Activated CD4-positive, alpha-beta T cell treated with anti-CD3 and anti-CD28 coated beads for 24 hours (primary cell): Measurements from ENCODE around the gene IFT57.
A peak's percentile ranks its signal among the peaks of the same experiment; 100 is the strongest.
"Not testable (repeated sequence)": the region's sequence is repeated elsewhere in the genome, so short reads cannot be mapped to it uniquely, and the experiment has no call there.

Source experiments
- DNase-seq, 2 donors: peaks; one replicate each; pipeline ENCODE4 v3.0.0-alpha.2; 2020; ENCODE audit warnings: low read depth in 2 of 2

IFT57 gene, protein sequence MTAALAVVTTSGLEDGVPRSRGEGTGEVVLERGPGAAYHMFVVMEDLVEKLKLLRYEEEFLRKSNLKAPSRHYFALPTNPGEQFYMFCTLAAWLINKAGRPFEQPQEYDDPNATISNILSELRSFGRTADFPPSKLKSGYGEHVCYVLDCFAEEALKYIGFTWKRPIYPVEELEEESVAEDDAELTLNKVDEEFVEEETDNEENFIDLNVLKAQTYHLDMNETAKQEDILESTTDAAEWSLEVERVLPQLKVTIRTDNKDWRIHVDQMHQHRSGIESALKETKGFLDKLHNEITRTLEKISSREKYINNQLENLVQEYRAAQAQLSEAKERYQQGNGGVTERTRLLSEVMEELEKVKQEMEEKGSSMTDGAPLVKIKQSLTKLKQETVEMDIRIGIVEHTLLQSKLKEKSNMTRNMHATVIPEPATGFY

DNA sequence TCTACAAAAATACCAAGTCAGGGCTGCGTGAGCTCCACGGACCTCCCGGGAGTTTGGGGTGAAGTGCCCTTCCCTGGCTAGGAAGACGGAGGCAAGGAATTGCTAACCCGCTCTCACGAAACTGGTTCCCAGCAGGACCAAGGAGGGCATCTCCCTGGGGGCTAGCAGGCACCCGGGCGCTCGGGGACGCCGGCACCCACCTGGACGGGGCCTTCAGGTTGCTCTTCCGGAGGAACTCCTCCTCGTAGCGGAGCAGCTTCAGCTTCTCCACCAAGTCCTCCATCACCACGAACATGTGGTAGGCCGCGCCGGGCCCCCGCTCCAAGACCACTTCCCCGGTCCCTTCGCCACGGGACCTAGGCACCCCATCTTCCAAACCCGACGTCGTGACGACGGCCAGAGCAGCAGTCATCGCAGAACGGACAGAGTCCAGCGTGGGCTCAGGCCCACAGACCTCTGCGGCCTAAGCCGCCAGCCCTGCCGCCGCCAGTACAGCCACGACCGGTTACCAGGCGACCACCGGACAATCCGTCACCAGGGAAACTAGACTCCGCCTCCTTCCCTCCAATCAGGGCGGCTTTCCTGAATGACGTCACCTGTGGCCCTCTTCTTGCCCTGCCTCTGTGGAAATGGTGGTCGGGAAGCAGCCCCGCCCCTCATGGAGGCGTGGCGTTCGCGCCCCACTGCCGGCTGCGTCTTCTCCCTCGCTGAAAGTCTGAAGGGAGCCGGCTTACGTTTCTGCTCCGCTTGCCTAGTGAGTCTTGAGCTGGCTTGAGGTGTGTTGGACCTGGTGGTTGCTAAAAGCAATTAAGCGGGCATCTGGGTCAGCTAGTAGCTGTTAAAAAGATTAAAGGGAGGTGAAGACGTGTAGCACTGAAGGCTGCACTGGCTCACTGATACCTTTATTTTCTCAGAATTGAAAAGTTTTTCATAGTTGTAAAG lies at the start of gene IFT57:
IFT57 (minus strand) TSS at position 514 of the 942 bp plus-strand sequence; CDS start at position 412, 102 bp downstream.
- DNase-seq: peak; percentile 87 to 89

DNA sequence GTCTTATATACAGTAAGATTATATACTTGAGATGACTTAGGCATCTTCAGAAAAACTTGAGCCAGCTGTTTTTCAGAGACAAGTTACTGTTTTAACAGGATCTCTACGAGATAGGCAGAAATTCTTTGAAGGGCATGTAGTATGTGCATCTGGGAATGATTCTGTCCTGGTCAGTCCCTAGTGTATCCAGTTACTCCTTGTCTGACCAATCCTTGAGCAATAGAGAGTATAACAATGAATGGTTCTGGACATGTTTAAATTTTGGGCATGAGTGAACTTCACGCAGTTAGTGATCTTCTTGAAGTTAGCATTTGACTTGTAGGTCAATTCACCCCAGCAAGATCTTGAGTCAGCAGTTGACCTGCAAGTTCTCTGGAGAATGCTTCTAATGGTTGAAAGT lies 49.4 kb upstream of the IFT57 start:
- DNase-seq: no peak

- DNase-seq: not testable (repeated sequence)
Measured at GRCh38 chr3:108268235-108268634, 46.0 kb upstream of the IFT57 start.

DNA sequence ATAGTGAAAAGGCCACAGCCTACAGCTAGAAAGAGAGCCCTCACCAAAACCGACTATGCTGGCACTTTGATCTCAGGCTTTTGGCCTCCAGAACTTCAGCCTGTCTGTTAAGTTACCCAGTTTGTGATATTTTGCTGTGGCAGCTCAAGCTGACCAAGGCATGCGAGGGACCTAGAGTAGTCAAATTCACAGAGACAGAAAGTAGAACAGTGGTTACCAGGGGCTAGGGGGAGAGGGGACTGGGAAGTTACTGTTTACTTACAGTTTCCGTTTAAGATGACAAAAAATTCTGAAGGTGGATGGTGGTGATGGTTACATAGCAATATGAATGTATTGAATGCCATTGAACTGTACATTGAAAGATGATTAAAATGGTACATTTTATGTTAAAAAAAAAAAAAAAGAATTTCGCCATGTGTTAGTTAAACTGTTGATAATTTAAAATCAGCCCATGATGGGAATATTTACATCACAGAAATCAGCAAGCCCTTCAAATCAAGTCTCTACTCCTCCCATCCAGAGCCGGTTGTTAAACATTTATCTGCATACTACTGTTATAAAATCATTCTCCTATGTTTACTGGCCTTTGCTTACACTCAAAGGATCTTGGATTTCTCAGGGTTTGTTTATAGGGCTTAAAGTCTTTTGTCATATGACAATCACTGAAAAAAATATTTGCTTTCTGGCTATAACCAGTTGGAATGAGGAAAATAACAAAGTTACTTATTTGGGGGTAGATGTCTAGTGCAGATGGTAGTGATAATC lies 42.5 kb upstream of the IFT57 start:
- not testable (repeated sequence) for DNase-seq

DNA sequence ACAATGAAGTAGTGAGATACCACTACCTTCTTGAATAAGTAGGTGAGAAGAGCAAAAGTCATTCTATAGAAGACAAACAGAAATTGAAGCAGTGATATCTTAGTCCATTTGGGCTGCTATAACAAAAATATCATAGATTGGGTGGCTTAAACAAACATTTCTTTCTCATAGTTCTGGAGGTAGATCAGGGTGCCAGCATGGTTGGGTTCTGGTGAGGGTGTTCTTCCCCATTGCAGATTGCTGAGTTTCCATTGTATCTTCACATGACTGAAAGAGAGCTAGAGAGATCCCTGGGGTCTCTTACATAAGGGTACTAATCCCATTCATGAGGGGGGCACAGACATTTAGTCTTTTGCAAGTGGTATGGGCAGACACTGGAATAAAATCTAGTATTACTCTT lies 32.9 kb upstream of the IFT57 start:
- no peak for DNase-seq

DNA sequence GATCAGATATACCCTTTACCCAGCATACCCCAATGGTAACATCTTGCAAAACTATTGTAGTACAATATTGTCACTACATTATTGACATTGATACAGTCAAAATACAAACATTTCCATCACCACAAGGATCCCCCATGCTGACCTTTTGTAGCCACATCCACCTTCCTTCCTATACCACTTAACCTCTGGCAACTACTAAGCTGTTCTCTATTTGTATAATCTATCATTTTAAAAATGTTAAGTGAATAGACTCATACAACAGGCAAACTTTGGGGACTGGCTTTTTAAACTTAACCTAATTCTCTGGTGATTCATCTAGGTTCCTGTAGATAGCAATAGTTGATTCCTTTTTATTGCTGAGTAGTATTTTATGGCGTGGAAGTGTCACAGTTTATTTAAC lies 29.6 kb upstream of the IFT57 start:
- DNase-seq: no peak

DNA sequence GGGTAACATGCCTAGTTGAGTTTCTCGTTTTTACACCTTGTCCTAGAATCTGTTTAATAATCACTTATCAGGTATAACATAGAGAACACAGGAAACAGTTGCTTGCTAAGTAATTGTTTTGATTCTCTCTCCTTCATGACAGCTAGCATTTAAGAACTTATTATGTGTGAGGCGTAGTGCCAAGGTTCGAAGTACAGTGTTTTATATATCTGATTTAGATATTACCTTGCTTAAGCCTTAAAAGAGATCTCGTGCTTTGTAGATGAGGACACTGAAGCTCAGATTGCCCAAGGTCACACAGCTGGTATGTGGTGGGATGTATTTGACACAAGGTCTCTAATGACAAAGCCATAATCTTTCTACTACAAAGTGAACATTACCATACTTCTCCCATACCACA lies 29.0 kb upstream of the IFT57 start:
- no peak for DNase-seq

GRCh38 chr3:108250626-108251025 lies 28.4 kb upstream of the IFT57 start:
- DNase-seq: no peak

GRCh38 chr3:108243243-108243642 lies 21.0 kb upstream of the IFT57 start:
- no peak for DNase-seq

GRCh38 chr3:108242776-108243175 lies 20.6 kb upstream of the IFT57 start:
- DNase-seq: no peak

GRCh38 chr3:108241721-108242120 lies 19.5 kb upstream of the IFT57 start:
- no peak for DNase-seq

- no peak for DNase-seq
Measured at GRCh38 chr3:108241146-108241545, 18.9 kb upstream of the IFT57 start.

- no peak for DNase-seq
Measured at GRCh38 chr3:108239082-108239481, 16.9 kb upstream of the IFT57 start.

DNA sequence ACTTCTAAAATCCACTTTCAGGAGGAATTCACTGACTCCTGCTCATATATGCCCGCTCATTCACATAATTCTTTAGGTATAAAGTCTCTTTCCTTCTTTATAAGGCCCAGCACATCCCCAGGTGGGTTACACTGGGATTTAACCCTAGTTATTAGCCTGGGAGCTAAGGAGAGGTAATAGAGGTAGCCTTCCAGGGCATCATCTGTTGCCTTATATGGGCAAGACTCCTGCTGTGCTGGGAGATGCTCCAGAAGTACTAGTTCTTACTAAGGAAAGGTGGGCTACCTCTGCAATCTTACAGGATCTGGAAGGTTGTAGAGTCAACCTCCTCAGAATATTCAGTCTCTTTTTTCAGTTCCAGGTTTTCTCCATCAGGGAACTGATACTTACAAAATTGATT lies 13.1 kb upstream of the IFT57 start:
- no peak for DNase-seq

- no peak for DNase-seq
Measured at GRCh38 chr3:108234387-108234957, 12.2 kb upstream of the IFT57 start.

GRCh38 chr3:108228286-108228685 lies 6.1 kb upstream of the IFT57 start:
- DNase-seq: no peak

DNA sequence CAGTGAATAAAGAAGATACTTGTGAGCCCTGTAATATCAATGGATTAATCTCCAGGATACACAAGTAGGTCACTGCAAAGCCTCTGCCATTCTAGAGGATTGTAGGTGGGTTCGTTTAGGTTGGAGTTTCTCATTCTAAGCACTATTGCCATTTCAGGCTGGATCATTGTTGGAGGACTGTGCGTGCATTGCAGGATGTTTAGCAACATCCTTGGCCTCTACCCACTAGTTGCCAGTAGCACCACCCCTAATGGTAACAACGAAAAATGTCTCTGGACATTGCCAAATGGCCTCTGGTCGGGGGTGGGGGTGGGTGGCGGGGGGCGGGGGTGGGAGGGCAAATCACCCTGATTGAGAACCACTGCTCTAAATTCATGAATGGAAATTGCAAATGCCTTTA lies 4.9 kb upstream of the IFT57 start:
- DNase-seq: no peak

DNA sequence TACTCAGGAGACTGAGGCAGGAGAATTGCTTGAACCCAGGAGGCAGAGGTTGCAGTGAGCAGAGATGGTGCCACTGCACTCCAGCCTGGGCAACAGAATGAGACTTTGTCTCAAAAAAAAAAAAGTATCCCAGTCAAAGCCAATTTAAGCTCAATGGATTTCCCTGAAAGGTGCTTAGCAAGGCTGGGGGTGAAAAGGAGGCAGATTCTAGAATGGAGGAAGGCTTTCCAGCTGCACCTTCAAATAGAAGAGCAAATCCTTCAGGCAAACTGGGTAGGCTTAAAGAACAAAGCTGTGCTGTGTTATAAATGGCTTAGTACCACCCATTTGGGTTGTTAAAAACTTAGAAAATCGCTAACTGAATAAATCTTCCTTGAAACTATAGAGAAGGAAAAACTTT lies 3.0 kb upstream of the IFT57 start:
- no peak for DNase-seq

- no peak for DNase-seq
Measured at GRCh38 chr3:108223928-108224327, 1.7 kb upstream of the IFT57 start.

DNA sequence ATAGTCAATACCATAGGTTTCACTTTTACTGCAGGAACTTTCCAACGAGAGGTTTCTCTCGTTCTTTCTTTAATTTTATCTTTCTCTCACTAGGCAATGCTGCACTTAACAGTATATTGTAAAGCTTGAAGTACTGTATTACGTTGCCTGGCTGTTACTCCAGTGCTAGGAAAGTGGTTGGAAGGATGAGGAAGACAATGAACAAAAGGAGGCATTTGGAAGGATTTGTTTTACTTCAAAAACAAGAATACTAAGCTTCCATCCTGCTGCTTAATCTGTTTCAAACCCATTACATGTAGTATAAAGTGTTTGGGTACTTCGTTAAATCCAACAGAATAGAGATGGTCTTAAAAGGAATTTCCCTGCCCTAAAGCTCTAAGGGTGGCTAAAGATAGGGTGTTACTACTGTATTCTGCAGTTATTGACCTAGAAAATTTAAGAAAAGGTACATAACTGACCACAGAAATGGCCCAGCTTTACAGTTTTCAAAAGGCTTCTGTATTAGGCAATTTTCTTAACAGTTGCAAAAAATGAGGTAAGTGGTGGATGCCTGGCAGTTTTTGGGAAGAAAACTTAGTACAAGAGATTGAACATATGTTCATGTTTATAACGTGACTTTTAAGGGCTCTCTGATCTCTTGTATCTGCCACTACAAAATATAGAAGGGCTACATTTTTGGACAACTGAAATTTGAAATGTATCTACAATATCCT lies 785 bp upstream of the IFT57 start:
- no peak for DNase-seq

DNA sequence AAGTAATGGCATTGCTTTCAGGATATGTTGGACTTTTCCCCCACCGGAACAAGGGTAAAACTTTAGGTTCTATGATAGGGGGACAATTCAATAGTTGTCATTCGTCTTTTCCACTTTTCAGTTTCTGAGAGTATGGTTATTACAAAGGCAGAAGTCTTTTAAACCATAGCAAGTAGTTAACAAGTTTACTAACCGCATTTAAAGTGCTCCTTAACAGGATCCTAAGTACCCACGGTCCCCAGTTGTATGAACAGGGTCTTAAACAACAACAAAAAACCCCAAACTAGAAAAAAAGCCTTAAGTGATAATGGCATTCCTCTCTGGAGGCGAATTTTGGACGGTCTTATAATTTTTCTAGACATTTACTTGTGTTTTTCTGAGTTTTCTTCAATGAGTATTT lies 831 bp downstream of the IFT57 start:
- no peak for DNase-seq
